Measurements from ENCODE around the gene RABGGTA. TPM values are rescaled to one million over a fixed set of nuclear protein-coding genes. Genes with fewer than 3 reads are reported as not detected.

RABGGTA gene
- total and polyA plus RNA-seq, 2 donors (not counting 1 experiment from before 2014, with no cell fraction given): 70.1 to 159 TPM

- peaks cover 39 to 47% of the 10 kb centered on the region in 2 donors for H3K4me1 ChIP-seq (ENCODE audit: control insufficient read depth in 2 of 2, insufficient read depth in 2 of 2, low read length in 2 of 2)
- peaks cover 0 to 18% of the 10 kb centered on the region in 2 experiments for H3K36me3 ChIP-seq (replicated peaks in 1 of 2; ENCODE audit: control extremely low read depth in 1 of 2, control insufficient read depth in 1 of 2, extremely low read depth in 1 of 2, insufficient read depth in 2 of 2, low read length in 1 of 2)
- no peak for ATAC-seq (ENCODE audit: low read depth)
- Mint-ChIP-seq H3K4me1 (peaks cover 59% of the 10 kb centered on the region), H3K4me3 (peak overlapping the region; percentile 94), H3K27ac (peak overlapping the region; percentile 94), H3K27me3 (no peaks in the 10 kb centered on the region), H3K9me3 (ENCODE audit: insufficient read depth) (no peaks in the 10 kb centered on the region)
- TF ChIP-seq EZH2 (IDR thresholded peaks at IDR 0.05; ENCODE audit: borderline replicate concordance, insufficient read depth, low read depth, low read length, poor library complexity, severe bottlenecking) (no peak), CTCF (IDR thresholded peaks at IDR 0.05) (no peak)
- peak overlapping the region; percentile 93 to 97 for H3K27ac ChIP-seq (ENCODE audit: low read length in 2 of 2)
- no peaks in the 10 kb centered on the region for H4K20me1 ChIP-seq (ENCODE audit: control insufficient read depth, insufficient read depth, low read length, poor library complexity, severe bottlenecking)
- H3K9me3 ChIP-seq (ENCODE audit: control extremely low read depth in 1 of 3, control insufficient read depth in 2 of 3, insufficient read depth in 1 of 3, low read length in 2 of 3): peaks cover 0 to 3% (median 0%) of the 10 kb centered on the region in 3 donors
- H2AFZ ChIP-seq (ENCODE audit: insufficient read depth, low read depth, low read length, poor library complexity, severe bottlenecking): no peak overlapping the region
- intact Hi-C loops (cut with micrococcal nuclease): loop anchor here (10.0 kb wide), 1 partner anchor 128 kb away; the partner anchor contains the start of genes EMC9, PSME2 and RNF31
- H3K79me2 ChIP-seq (ENCODE audit: control insufficient read depth, insufficient read depth, low read length): peaks cover 30% of the 10 kb centered on the region
- H3K4me2 ChIP-seq (replicated peaks; ENCODE audit: low read depth, low read length, poor library complexity, severe bottlenecking): peak overlapping the region; percentile 86
- 100% methylated on average over 2 of the region's 2 CpGs for WGBS (ENCODE audit: insufficient coverage)
- H3K9ac ChIP-seq (ENCODE audit: low read length): peak overlapping the region; percentile 71
- H3K27me3 ChIP-seq (replicated peaks in 1 of 4; ENCODE audit: control extremely low read depth in 1 of 4, control insufficient read depth in 3 of 4, insufficient read depth in 4 of 4, low read length in 3 of 4): no peaks in the 10 kb centered on the region
- DNase-seq: no peak
- no peak overlapping the region for H3K4me3 ChIP-seq (ENCODE audit: control extremely low read depth in 1 of 5, extremely low read depth in 1 of 5, insufficient read depth in 1 of 5, low read depth in 2 of 5, low read length in 4 of 5)
- ChIA-PET POLR2A (interaction anchor here (1.3 to 2.9 kb wide), 4 partner anchors 30 to 131 kb away, joined by 4 to 51 read pairs (median 8); partner anchors contain the start of genes EMC9, LTB4R2, TINF2 and TM9SF1), CTCF (interaction anchor here (0.7 to 4.2 kb wide), 8 partner anchors 11 to 60 kb away, joined by 3 to 40 read pairs (median 18); partner anchors contain the start of genes CHMP4A, MDP1 and TINF2)
Measured at GRCh38 chr14:24272467-24272866, 1.1 kb upstream of the RABGGTA start.

GRCh38 chr14:24271834-24272263 is 452 bp upstream of the RABGGTA start:
- H3K4me1 Mint-ChIP-seq: peaks cover 53% of the 10 kb centered on the region
- no peak for ATAC-seq (ENCODE audit: low read depth)
- intact Hi-C loops (cut with micrococcal nuclease): loop anchor here (1.0 to 10.0 kb wide), 12 partner anchors 7 to 159 kb away; partner anchors contain the start of genes CHMP4A, DCAF11, EMC9 and GMPR2

More at GRCh38 chr14:24271834-24272263, 452 bp upstream of the RABGGTA start:
- ChIA-PET CTCF (interaction anchor here (0.7 to 4.2 kb wide), 17 partner anchors 8 to 160 kb away, joined by 3 to 40 read pairs (median 4); partner anchors contain the start of genes CHMP4A, CIDEB, IRF9 and LTB4R), POLR2A (interaction anchor here (0.7 to 2.9 kb wide), 13 partner anchors 8 to 159 kb away, joined by 3 to 51 read pairs (median 5); partner anchors contain the start of genes CBLN3, DCAF11, DHRS1 and EMC9)
- Histone ChIP-seq H3K79me2 (ENCODE audit: control insufficient read depth, insufficient read depth, low read length) (peaks cover 26% of the 10 kb centered on the region), H3K9me3 (ENCODE audit: control extremely low read depth in 1 of 3, control insufficient read depth in 2 of 3, insufficient read depth in 1 of 3, low read length in 2 of 3) (no peaks in the 10 kb centered on the region), H3K27me3 (replicated peaks in 1 of 4; ENCODE audit: control extremely low read depth in 1 of 4, control insufficient read depth in 3 of 4, insufficient read depth in 4 of 4, low read length in 3 of 4) (no peaks in the 10 kb centered on the region), H3K36me3 (replicated peaks in 1 of 2; ENCODE audit: control extremely low read depth in 1 of 2, control insufficient read depth in 1 of 2, extremely low read depth in 1 of 2, insufficient read depth in 2 of 2, low read length in 1 of 2) (peaks cover 0 to 24% of the 10 kb centered on the region in 2 experiments), H2AFZ (ENCODE audit: insufficient read depth, low read depth, low read length, poor library complexity, severe bottlenecking) (peak overlapping the region; percentile 79), H3K4me1 (ENCODE audit: control insufficient read depth in 2 of 2, insufficient read depth in 2 of 2, low read length in 2 of 2) (peaks cover 33 to 41% of the 10 kb centered on the region in 2 donors), H3K4me3 (ENCODE audit: control extremely low read depth in 1 of 5, extremely low read depth in 1 of 5, insufficient read depth in 1 of 5, low read depth in 2 of 5, low read length in 4 of 5) (peak overlapping the region; percentile 35 to 96 (median 93)), H3K9ac (ENCODE audit: low read length) (peak overlapping the region; percentile 71), H3K4me2 (replicated peaks; ENCODE audit: low read depth, low read length, poor library complexity, severe bottlenecking) (peak overlapping the region; percentile 86), H4K20me1 (ENCODE audit: control insufficient read depth, insufficient read depth, low read length, poor library complexity, severe bottlenecking) (no peaks in the 10 kb centered on the region), H3K27ac (ENCODE audit: low read length in 2 of 2) (peak overlapping the region; percentile 93 to 97)
- no peak for DNase-seq
- no peaks in the 10 kb centered on the region for H3K27me3 Mint-ChIP-seq
- WGBS (ENCODE audit: insufficient coverage): 38% methylated on average over 3 of the region's 3 CpGs
- TF ChIP-seq EZH2 (IDR thresholded peaks at IDR 0.05; ENCODE audit: borderline replicate concordance, insufficient read depth, low read depth, low read length, poor library complexity, severe bottlenecking): no peak
- TF ChIP-seq CTCF (IDR thresholded peaks at IDR 0.05): no peak
- no peaks in the 10 kb centered on the region for H3K9me3 Mint-ChIP-seq (ENCODE audit: insufficient read depth)
- H3K4me3 Mint-ChIP-seq: peak overlapping the region; percentile 94
- peak overlapping the region; percentile 94 for H3K27ac Mint-ChIP-seq
